Renal cortical epithelial cell (primary cell): Measurements from ENCODE around the gene C1QTNF1. TPM values are rescaled to one million over a fixed set of nuclear protein-coding genes. Genes with fewer than 3 reads are reported as not detected.

Experiments
- DNase-seq: peaks from one replicate; pipeline ENCODE4 v3.0.0-alpha.2; 2011; ENCODE audit warnings: low read depth
- total RNA-seq: library from RNA; depleted of rRNA; stranded (reverse); fragments of >200 nt; gene quantifications from 2 replicates; pipeline ENCODE4 v1.2.3, GENCODE V29; 2014

C1QTNF1 gene
- total RNA-seq, 1 donor from 2014 or later = 26.1 TPM

DNA sequence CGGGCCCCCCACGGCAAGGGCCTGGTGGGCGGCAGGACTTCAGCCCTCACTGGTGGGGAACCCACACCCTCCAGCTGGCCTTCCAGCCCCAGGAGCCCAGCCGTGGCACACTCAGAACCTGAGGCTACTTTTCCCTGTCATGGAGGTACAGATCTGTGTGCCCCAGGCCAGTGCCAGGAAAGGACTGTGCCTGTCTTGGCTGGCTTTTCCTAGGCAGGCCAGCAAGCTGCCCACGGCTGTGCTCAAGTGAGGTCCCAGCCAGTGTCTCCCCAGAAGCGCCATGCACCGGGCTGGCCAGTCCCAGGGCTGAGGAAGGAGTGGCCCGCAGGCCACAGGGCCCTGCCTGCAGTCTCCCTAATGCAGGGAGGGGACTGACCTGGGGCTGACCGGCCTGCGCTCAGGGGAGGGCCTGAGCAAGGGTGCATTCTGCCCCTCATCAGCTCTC, 67.3 kb downstream of the C1QTNF1 start:
- DNase-seq = no peak

DNA sequence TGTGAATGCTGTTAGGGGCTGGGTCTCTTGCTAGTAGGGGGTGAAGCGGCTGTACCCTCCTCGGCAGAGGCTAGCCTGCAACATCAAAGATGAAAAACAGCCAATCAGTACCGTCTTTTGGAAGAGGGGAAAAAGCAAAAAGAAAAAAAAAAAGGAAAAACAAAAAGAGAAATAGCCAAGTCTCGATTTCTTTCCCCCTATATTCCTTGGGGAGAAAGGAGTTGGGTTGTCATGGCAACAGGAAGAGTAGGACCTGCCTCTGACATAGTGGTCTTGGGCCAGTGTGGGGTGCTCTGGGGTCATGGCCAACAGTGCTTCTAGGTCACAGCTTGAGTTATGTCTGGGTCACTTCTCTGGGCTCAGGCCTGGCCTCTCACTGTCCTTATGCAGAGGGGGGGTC, 68.6 kb downstream of the C1QTNF1 start:
- no peak for DNase-seq

DNA sequence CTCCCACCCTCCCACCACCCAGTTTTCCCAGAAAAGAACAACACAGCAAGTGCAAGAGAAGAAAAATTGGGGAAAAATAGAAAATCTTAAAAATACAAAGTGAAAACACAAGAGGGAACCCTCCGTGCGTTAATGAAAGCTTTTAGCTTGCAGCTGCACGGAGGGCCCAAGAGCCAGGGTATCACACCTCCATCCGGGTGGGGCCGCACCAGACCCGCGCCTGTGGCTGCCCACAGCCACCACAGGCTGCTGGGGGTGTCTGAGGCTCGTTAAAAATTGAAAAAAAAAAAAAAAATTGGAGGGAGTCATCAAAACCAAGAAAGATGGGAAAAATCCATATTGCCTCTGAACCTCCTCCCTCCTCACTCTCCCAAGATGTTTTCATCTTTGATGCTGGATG, 69.3 kb downstream of the C1QTNF1 start:
- DNase-seq = no peak

DNA sequence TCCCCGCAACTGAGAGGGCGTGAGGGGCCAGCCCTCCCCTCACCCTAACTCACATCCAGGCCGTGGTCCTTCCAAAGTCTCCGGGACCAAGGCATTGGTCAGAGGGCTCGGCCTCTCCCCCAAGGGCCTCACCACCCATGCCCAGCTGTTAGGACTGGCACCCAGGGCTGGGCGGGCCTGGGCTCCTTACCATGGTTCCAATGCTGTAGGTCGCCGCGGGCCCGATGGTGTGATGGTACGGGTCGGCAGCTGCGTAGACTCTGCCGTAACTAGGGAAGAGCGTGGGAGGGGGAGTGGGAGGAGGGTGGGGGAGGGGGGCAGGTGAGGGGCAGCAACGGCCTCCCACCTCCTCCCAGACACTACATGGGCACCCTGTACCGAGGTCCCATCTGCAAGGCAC, 70.3 kb downstream of the C1QTNF1 start:
- no peak for DNase-seq

DNA sequence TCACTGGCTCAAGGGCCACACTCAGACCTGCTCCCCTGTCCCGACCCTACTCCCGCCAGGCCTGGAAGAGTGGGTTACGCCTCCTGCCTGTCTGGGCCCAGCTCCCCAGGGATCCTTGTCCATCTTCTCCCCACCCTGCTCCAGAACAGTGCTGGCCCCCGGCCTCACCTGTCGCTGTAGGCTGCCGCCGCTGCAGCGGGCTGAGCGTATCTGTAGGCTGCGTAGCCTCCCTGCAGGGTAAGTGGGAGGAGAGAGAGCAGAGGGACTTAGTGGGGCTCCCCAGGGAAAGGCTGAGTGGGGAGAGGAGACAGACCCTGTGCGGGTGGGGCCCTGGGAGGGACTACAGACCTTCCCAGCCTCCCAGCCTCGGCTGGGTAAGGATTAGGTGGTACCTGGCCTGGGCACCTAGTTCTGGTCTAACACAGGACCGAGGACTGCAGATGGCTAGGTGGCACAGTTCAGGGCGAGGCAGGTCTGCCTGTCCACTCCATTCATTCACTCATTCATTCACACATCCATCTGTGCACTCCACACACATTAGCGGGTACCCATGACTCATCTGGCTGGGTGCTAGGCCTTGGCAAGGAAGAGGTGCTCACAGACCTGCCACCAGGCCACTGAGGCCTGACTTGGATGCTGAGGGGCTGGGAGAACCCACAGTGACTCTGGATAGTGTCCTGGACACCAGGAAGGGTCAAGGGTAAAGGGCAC, 71.5 kb downstream of the C1QTNF1 start:
- DNase-seq = no peak

DNA sequence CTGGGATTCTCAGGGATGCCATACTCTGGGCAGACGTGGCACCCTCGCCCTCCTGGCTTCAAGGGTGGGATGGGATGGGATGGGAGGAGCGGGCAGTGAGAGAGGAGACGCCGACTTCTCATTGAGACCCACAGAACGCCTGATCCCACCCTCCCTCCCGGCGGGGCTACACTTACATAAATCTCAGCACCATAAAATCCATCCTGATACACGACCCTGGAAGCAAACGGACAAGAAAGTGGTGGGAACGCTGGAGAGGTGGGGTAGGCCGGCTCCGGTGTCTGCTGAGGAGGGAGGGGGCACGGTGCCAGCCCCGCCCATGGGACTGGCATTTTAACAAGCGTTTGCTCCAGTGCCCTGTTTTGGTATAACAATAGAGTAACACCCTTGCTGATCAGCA, 72.5 kb downstream of the C1QTNF1 start:
- DNase-seq = no peak

DNA sequence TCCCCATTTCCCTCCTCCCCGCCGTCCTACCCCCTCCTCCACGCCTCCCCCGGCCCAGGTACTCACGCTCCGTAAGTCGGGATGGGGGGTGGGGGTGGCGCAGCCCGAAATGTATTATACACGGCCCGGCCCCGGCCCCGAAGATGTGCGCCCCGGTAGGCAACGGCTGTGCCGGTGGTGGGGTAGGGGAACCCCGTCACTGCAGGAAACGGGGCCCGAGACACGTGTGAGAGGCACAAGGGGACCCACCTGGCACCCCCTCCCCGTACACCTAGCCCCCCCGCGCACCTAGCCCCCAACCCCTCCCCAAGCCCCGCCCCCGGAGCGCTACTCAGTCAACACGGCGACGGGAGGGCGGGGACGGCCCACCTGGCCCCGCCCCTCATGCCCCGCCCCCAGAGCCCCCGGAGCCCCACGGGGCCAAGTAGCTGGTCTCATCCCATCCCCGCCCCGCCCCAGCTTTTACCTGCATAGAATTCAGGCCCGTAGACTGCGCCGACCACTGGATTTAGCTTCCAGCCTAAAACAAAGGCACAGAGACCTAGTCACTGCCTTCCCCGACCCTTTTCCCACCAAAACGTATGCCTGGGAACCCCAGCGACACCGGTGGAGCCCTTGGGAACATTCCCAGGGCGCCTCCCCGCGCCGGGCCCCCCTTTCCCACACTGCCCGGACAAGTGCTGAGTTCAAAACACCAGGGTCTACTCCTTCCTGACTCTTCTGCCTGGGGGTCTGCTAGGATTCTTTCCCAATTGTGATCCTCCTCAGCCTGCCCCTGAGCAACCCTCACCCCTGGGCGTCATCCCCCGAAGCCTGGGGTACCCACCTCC, 73.5 kb downstream of the C1QTNF1 start:
- no peak for DNase-seq

DNA sequence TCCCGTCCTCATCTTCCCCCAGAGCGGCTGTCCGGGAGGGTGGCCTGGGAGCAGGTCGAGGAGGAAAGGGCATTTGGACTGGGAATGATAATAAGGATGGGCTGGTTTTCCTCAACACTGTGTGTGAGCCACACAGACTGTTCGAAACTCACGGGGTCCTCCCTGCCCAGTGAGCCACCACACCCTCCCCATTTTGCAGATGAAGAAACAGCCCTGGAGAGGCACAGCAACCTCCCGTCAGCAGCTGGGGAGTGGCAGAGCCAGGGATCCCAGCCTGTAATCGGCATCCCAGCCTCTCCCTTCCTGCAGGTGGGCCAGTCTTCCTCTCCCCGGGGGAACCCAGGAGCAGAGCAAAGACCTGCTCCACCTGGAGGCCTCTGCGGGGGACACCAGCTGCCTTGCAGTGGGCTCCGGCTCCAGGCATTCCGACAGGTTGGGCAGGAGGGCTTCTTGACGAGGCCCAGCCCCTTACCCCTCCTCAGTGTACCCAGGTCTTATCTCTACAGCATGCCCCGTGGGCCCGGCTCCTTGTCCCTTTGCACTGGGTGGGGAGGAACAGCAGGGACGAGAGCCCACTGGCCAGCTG, 74.4 kb downstream of the C1QTNF1 start:
- no peak for DNase-seq

Other genes starting within 250 kb of the C1QTNF1 start
- 33.5 and 59.0 TPM in 2 replicates for gene CYTH1, start 241.9 kb upstream of the C1QTNF1 start, total RNA-seq
- gene USP36, start 183.4 kb upstream of the C1QTNF1 start, total RNA-seq = 14.8 and 33.5 TPM in 2 replicates
- 0.69 and 1.5 TPM in 2 replicates for gene CEP295NL, start 121.0 kb upstream of the C1QTNF1 start, total RNA-seq
- 16.1 and 42.1 TPM in 2 replicates for gene TIMP2, start 98.8 kb upstream of the C1QTNF1 start, total RNA-seq
- 390 and 548 TPM in 2 replicates for gene LGALS3BP, start 44.2 kb upstream of the C1QTNF1 start, total RNA-seq
- 52.3 and 84.5 TPM in 2 replicates for gene CANT1, start 14.4 kb upstream of the C1QTNF1 start, total RNA-seq
- gene ENGASE, start 50.7 kb downstream of the C1QTNF1 start, total RNA-seq = 4.3 and 18.1 TPM in 2 replicates